OCI-LY7 (cell line): ENCODE results near the gene MYCBPAP. TPM values are rescaled to one million over a fixed set of nuclear protein-coding genes. Genes with fewer than 3 reads are reported as not detected.

ENCODE experiments used
- BruUV-seq: library from RNA; stranded (reverse); fragments of 400-500 nt; replicated peaks from 2 replicates; lab custom pipeline; 2021; lab: Mats Ljungman, UMichigan
- CTCF ChIA-PET: fragments of 300-600 bp; sonication (Branson Sonifier 250); formaldehyde crosslinking; loops from one replicate; lab custom pipeline; 2022; ENCODE audit warnings: antibody characterized with exemption; ENCODE audit not compliant: unreplicated experiment; lab: Charles Lee
- POLR2A ChIA-PET: fragments of 300-600 bp; sonication (Branson Sonifier 250); formaldehyde crosslinking; loops from one replicate; lab custom pipeline; 2022; ENCODE audit warnings: antibody characterized with exemption; lab: Charles Lee
- DNase-seq: peaks from one replicate; pipeline ENCODE4 v3.0.0-alpha.2; 2015; ENCODE audit warnings: low spot score
- H2AFZ ChIP-seq: fragments of 200-600 bp; sonication (generic), shearing (Covaris generic); 2 replicates; pipeline ENCODE4 v1.6.1; 2014; ENCODE audit warnings: mild to moderate bottlenecking, antibody characterized with exemption, low read length, moderate library complexity
- H3K27ac ChIP-seq: fragments of 200-600 bp; sonication (generic); 2 replicates; pipeline ENCODE4 v1.5.1; 2014; ENCODE audit warnings: mixed run types, low read depth, mild to moderate bottlenecking, moderate library complexity, low read length, inconsistent platforms; ENCODE audit not compliant: poor library complexity, severe bottlenecking
- H3K36me3 ChIP-seq: fragments of 200-600 bp; sonication (generic); 2 replicates; pipeline ENCODE4 v1.6.1; 2014; ENCODE audit warnings: mild to moderate bottlenecking, antibody characterized with exemption, low read length, moderate library complexity, mixed read lengths; ENCODE audit not compliant: insufficient read depth
- H3K4me1 ChIP-seq: fragments of 200-600 bp; sonication (generic); 2 replicates; pipeline ENCODE4 v1.5.1; 2014; ENCODE audit warnings: mild to moderate bottlenecking, low read length; ENCODE audit not compliant: insufficient read depth, poor library complexity, severe bottlenecking
- H3K4me2 ChIP-seq: fragments of 200-600 bp; sonication (generic); 2 replicates; pipeline ENCODE4 v1.6.1; 2014; ENCODE audit warnings: mild to moderate bottlenecking, low read length
- H3K4me3 ChIP-seq: fragments of 200-600 bp; sonication (generic); 2 replicates; pipeline ENCODE4 v1.5.1; 2014; ENCODE audit warnings: mild to moderate bottlenecking, low read depth, low read length; ENCODE audit not compliant: poor library complexity, severe bottlenecking
- H3K79me2 ChIP-seq: fragments of 200-600 bp; sonication (generic); 2 replicates; pipeline ENCODE4 v1.6.1; 2016; ENCODE audit warnings: low read depth, mild to moderate bottlenecking, low read length, moderate library complexity, mixed read lengths; ENCODE audit not compliant: insufficient read depth
- H3K9me2 ChIP-seq: fragments of 200-600 bp; sonication (generic); 2 replicates; pipeline ENCODE4 v1.6.1; 2016; ENCODE audit warnings: mild to moderate bottlenecking, low read length, mixed read lengths; ENCODE audit not compliant: insufficient read depth
- H3K9me3 ChIP-seq: fragments of 200-600 bp; sonication (generic); 2 replicates; pipeline ENCODE4 v1.6.1; 2014; ENCODE audit warnings: mild to moderate bottlenecking, mixed run types, low read length, mixed read lengths
- H4K20me1 ChIP-seq: fragments of 200-600 bp; sonication (generic); 2 replicates; pipeline ENCODE4 v1.6.1; 2014; ENCODE audit warnings: mild to moderate bottlenecking, antibody characterized with exemption, low read length, moderate library complexity, mixed read lengths; ENCODE audit not compliant: insufficient read depth
- EZH2phosphoT487 ChIP-seq: fragments of 200-600 bp; sonication (generic); IDR thresholded peaks from 2 replicates; pipeline ENCODE4 v1.6.1; 2018; ENCODE audit warnings: low read depth, borderline replicate concordance, mild to moderate bottlenecking, mixed run types, antibody characterized with exemption, low read length, moderate library complexity, mixed read lengths
- intact Hi-C: fragments of 100-400 bp; cut with micrococcal nuclease; formaldehyde crosslinking; loops from one replicate; pipeline ENCODE4 v1.10.0; 2022; ENCODE audit not compliant: unreplicated experiment
- total RNA-seq, 2 experiments: library from RNA; depleted of rRNA in 1 of 2; stranded (reverse); fragments of >200 nt in 1 of 2; shearing (Covaris generic) in 1 of 2; gene quantifications; 2 replicates each; pipeline ENCODE4 v1.2.3, GENCODE V29; 2014 to 2022
- TF ChIP-seq, protein P1 (sequence below): fragments of 200-600 bp; sonication (generic); conservative IDR thresholded peaks from 2 replicates; pipeline ENCODE4 v1.5.1; 2014; ENCODE audit warnings: mild to moderate bottlenecking, antibody characterized with exemption, low read length, moderate library complexity, mixed read lengths

The MYCBPAP gene
- total RNA-seq, 2 experiments from 2014 or later, result 5.0 to 6.8 TPM

GRCh38 chr17:50498021-50498874, 10.0 kb upstream of the MYCBPAP start:
- peaks cover 4% of the 10 kb centered on the region; the same call in 1 of the 2 replicates for H3K9me3 ChIP-seq
- no peaks in the 10 kb centered on the region for H4K20me1 ChIP-seq
- CTCF ChIA-PET, result interaction anchor here (1.2 kb wide), 1 partner anchor 14 kb away, joined by 3 read pairs; no protein-coding TSS in a partner anchor
- H3K36me3 ChIP-seq, result no peaks in the 10 kb centered on the region
- H3K9me2 ChIP-seq, result no peaks in the 10 kb centered on the region
- no peak for TF ChIP-seq EZH2phosphoT487
- TF ChIP-seq, protein P1, sequence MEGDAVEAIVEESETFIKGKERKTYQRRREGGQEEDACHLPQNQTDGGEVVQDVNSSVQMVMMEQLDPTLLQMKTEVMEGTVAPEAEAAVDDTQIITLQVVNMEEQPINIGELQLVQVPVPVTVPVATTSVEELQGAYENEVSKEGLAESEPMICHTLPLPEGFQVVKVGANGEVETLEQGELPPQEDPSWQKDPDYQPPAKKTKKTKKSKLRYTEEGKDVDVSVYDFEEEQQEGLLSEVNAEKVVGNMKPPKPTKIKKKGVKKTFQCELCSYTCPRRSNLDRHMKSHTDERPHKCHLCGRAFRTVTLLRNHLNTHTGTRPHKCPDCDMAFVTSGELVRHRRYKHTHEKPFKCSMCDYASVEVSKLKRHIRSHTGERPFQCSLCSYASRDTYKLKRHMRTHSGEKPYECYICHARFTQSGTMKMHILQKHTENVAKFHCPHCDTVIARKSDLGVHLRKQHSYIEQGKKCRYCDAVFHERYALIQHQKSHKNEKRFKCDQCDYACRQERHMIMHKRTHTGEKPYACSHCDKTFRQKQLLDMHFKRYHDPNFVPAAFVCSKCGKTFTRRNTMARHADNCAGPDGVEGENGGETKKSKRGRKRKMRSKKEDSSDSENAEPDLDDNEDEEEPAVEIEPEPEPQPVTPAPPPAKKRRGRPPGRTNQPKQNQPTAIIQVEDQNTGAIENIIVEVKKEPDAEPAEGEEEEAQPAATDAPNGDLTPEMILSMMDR, result no peak
- intact Hi-C loops, result no loop called here
- H2AFZ ChIP-seq, result no peak overlapping the region
- DNase-seq, result no peak
- H3K27ac ChIP-seq, result no peak overlapping the region
- no peak overlapping the region for H3K4me2 ChIP-seq
- no peaks in the 10 kb centered on the region for H3K79me2 ChIP-seq
- BruUV-seq, result no TSS peak
- POLR2A ChIA-PET, result interaction anchor here (0.8 kb wide), 1 partner anchor 211 kb away, joined by 4 read pairs; no protein-coding TSS in a partner anchor
- H3K4me1 ChIP-seq, result no peaks in the 10 kb centered on the region
- H3K4me3 ChIP-seq, result no peak overlapping the region

- Histone ChIP-seq H3K9me3 (peaks cover 4% of the 10 kb centered on the region; the same call in 1 of the 2 replicates), H3K4me2 (no peak overlapping the region), H3K4me3 (no peak overlapping the region), H4K20me1 (no peaks in the 10 kb centered on the region), H3K9me2 (no peaks in the 10 kb centered on the region), H3K36me3 (no peaks in the 10 kb centered on the region), H3K27ac (no peak overlapping the region), H2AFZ (no peak overlapping the region), H3K79me2 (no peaks in the 10 kb centered on the region), H3K4me1 (no peaks in the 10 kb centered on the region)
- ChIA-PET POLR2A (no interaction called here), CTCF (interaction anchor here (1.2 kb wide), 1 partner anchor 15 kb away, joined by 3 read pairs; no protein-coding TSS in a partner anchor)
- no peak for DNase-seq
- intact Hi-C loops, result no loop called here
- BruUV-seq, result no TSS peak
- TF ChIP-seq, protein P1, result no peak
- no peak for TF ChIP-seq EZH2phosphoT487
Observed at GRCh38 chr17:50499270-50499669, 9.0 kb upstream of the MYCBPAP start.

GRCh38 chr17:50499721-50500120, 8.5 kb upstream of the MYCBPAP start:
- CTCF ChIA-PET, result no interaction called here
- POLR2A ChIA-PET, result no interaction called here
- no peaks in the 10 kb centered on the region for H3K36me3 ChIP-seq
- H3K4me1 ChIP-seq, result no peaks in the 10 kb centered on the region
- H3K9me3 ChIP-seq, result peaks cover 4% of the 10 kb centered on the region; the same call in 1 of the 2 replicates
- no TSS peak for BruUV-seq
- no peaks in the 10 kb centered on the region for H3K79me2 ChIP-seq
- no peak overlapping the region for H3K4me2 ChIP-seq
- no peaks in the 10 kb centered on the region for H4K20me1 ChIP-seq
- TF ChIP-seq, protein P1, result no peak
- TF ChIP-seq EZH2phosphoT487, result no peak
- no peak overlapping the region for H3K4me3 ChIP-seq
- DNase-seq, result no peak
- H3K9me2 ChIP-seq, result no peaks in the 10 kb centered on the region
- H3K27ac ChIP-seq, result no peak overlapping the region
- no peak overlapping the region for H2AFZ ChIP-seq
- intact Hi-C loops, result no loop called here
